Memory B cell (primary cell): ENCODE data around the gene TCHH.
A peak's percentile ranks its signal among the peaks of the same experiment; 100 is the strongest.
"Not testable (repeated sequence)": the region's sequence is repeated elsewhere in the genome, so short reads cannot be mapped to it uniquely, and the experiment has no call there.

Experiments
- ATAC-seq: fragments of 150-1000 bp; cut with Tn5 transposase; 2 replicates; pipeline ENCODE4 v1.10.0; 2021; ENCODE audit warnings: low read depth, mild to moderate bottlenecking, moderate library complexity
- DNase-seq, 2 donors: peaks; one replicate each; pipeline ENCODE4 v3.0.0; 2022; ENCODE audit warnings: low spot score in 2 of 2
- H3K27ac Mint-ChIP-seq: one replicate; pipeline ENCODE4 v1.8.0; 2022; ENCODE audit warnings: mild to moderate bottlenecking, moderate library complexity, mixed read lengths
- H3K27me3 Mint-ChIP-seq: one replicate; pipeline ENCODE4 v1.8.0; 2022; ENCODE audit warnings: mixed read lengths
- H3K36me3 Mint-ChIP-seq: one replicate; pipeline ENCODE4 v1.8.0; 2022; ENCODE audit warnings: mild to moderate bottlenecking, mixed read lengths
- H3K4me1 Mint-ChIP-seq: one replicate; pipeline ENCODE4 v1.8.0; 2022; ENCODE audit warnings: mixed read lengths
- H3K4me3 Mint-ChIP-seq: one replicate; pipeline ENCODE4 v1.8.0; 2022; ENCODE audit warnings: mild to moderate bottlenecking, moderate library complexity, mixed read lengths
- H3K9me3 Mint-ChIP-seq: one replicate; pipeline ENCODE4 v1.8.0; 2022; ENCODE audit warnings: mixed read lengths

TCHH gene

GRCh38 chr1:152115344-152115743 is at the start of gene TCHH:
TSS of gene TCHH (minus strand) at chr1:152115444. CDS start at chr1:152114080, 1,364 bp downstream.
- Mint-ChIP-seq H3K4me3 (no peak within 1 kb of the TSS), H3K4me1 (no peaks in the 10 kb centered on the region), H3K9me3 (no peaks in the 10 kb centered on the region), H3K27ac (no peak within 1 kb of the TSS), H3K36me3 (no peaks in the 10 kb centered on the region), H3K27me3 (peaks cover 15% of the 10 kb centered on the region)
- DNase-seq: no peak
- ATAC-seq: no peak

- Mint-ChIP-seq H3K36me3 (no peaks in the 10 kb centered on the region), H3K4me3 (no peak overlapping the region), H3K4me1 (peaks cover 18% of the 10 kb centered on the region), H3K27me3 (peaks cover 16% of the 10 kb centered on the region), H3K27ac (no peak overlapping the region), H3K9me3 (no peaks in the 10 kb centered on the region)
- ATAC-seq (no peak), DNase-seq (no peak)
These were observed 49.4 kb upstream of the TCHH start for GRCh38 chr1:152164517-152165136.

GRCh38 chr1:152162792-152163463 is 47.7 kb upstream of the TCHH start:
- peaks cover 18% of the 10 kb centered on the region for H3K4me1 Mint-ChIP-seq
- H3K4me3 Mint-ChIP-seq: no peak overlapping the region
- no peaks in the 10 kb centered on the region for H3K36me3 Mint-ChIP-seq
- DNase-seq (no peak), ATAC-seq (no peak)
- no peaks in the 10 kb centered on the region for H3K9me3 Mint-ChIP-seq
- H3K27ac Mint-ChIP-seq: no peak overlapping the region
- H3K27me3 Mint-ChIP-seq: peaks cover 15% of the 10 kb centered on the region

GRCh38 chr1:152160576-152160975 is 45.3 kb upstream of the TCHH start:
- Mint-ChIP-seq H3K36me3 (no peaks in the 10 kb centered on the region), H3K27ac (no peak overlapping the region)
- peak; percentile 49 for ATAC-seq

GRCh38 chr1:152159144-152159543 is 43.9 kb upstream of the TCHH start, which contains the start of gene RPTN:
TSS of gene RPTN (minus strand) at chr1:152159228. CDS start at chr1:152157889, 1,339 bp downstream.
- Mint-ChIP-seq H3K27me3 (peaks cover 11% of the 10 kb centered on the region), H3K4me1 (peaks cover 7% of the 10 kb centered on the region), H3K27ac (no peak within 1 kb of the TSS), H3K9me3 (no peaks in the 10 kb centered on the region), H3K4me3 (no peak within 1 kb of the TSS), H3K36me3 (no peaks in the 10 kb centered on the region)
- DNase-seq: no peak
- ATAC-seq: no peak

More at GRCh38 chr1:152160576-152160975, 45.3 kb upstream of the TCHH start:
- Mint-ChIP-seq H3K4me1 (peaks cover 9% of the 10 kb centered on the region), H3K27me3 (peaks cover 9% of the 10 kb centered on the region), H3K9me3 (no peaks in the 10 kb centered on the region), H3K4me3 (no peak overlapping the region)
- DNase-seq: no peak

- H3K9me3 Mint-ChIP-seq: peaks cover 2% of the 10 kb centered on the region
- H3K4me3 Mint-ChIP-seq: no peak overlapping the region
- H3K4me1 Mint-ChIP-seq: no peaks in the 10 kb centered on the region
- ATAC-seq (no peak), DNase-seq (no peak)
- H3K36me3 Mint-ChIP-seq: no peaks in the 10 kb centered on the region
- peaks cover 22% of the 10 kb centered on the region for H3K27me3 Mint-ChIP-seq
- no peak overlapping the region for H3K27ac Mint-ChIP-seq
These were observed 38.8 kb upstream of the TCHH start for GRCh38 chr1:152153996-152154395.

- H3K27me3 Mint-ChIP-seq: peaks cover 20% of the 10 kb centered on the region
- H3K9me3 Mint-ChIP-seq: peaks cover 11% of the 10 kb centered on the region
- no peaks in the 10 kb centered on the region for H3K36me3 Mint-ChIP-seq
- no peaks in the 10 kb centered on the region for H3K4me1 Mint-ChIP-seq
- DNase-seq (no peak), ATAC-seq (no peak)
- H3K27ac Mint-ChIP-seq: no peak overlapping the region
- H3K4me3 Mint-ChIP-seq: no peak overlapping the region
These were observed 36.4 kb upstream of the TCHH start for GRCh38 chr1:152151646-152152045.

- Mint-ChIP-seq H3K36me3 (peaks cover 5% of the 10 kb centered on the region), H3K27ac (no peak overlapping the region), H3K9me3 (peaks cover 16% of the 10 kb centered on the region), H3K4me3 (no peak overlapping the region), H3K4me1 (no peaks in the 10 kb centered on the region), H3K27me3 (peaks cover 20% of the 10 kb centered on the region)
- ATAC-seq (no peak), DNase-seq (no peak)
These were observed 33.7 kb upstream of the TCHH start for GRCh38 chr1:152148981-152149380.

GRCh38 chr1:152148051-152148450 is 32.8 kb upstream of the TCHH start:
- H3K36me3 Mint-ChIP-seq: peaks cover 5% of the 10 kb centered on the region
- no peak for ATAC-seq
- H3K4me1 Mint-ChIP-seq: no peaks in the 10 kb centered on the region
- H3K4me3 Mint-ChIP-seq: no peak overlapping the region
- H3K9me3 Mint-ChIP-seq: peaks cover 16% of the 10 kb centered on the region
- peaks cover 22% of the 10 kb centered on the region for H3K27me3 Mint-ChIP-seq
- no peak overlapping the region for H3K27ac Mint-ChIP-seq
- DNase-seq: no peak

- H3K9me3 Mint-ChIP-seq: peaks cover 16% of the 10 kb centered on the region
- DNase-seq (no peak), ATAC-seq (no peak)
- H3K27ac Mint-ChIP-seq: no peak overlapping the region
- no peaks in the 10 kb centered on the region for H3K4me1 Mint-ChIP-seq
- no peak overlapping the region for H3K4me3 Mint-ChIP-seq
- peaks cover 12% of the 10 kb centered on the region for H3K27me3 Mint-ChIP-seq
- peaks cover 5% of the 10 kb centered on the region for H3K36me3 Mint-ChIP-seq
These were observed 30.5 kb upstream of the TCHH start for GRCh38 chr1:152145769-152146168.

- not testable (repeated sequence) for H3K4me3 Mint-ChIP-seq, H3K36me3 Mint-ChIP-seq, H3K4me1 Mint-ChIP-seq, DNase-seq, ATAC-seq, H3K27ac Mint-ChIP-seq
- Mint-ChIP-seq H3K27me3 (peaks cover 11% of the 10 kb centered on the region), H3K9me3 (peaks cover 16% of the 10 kb centered on the region)
These were observed 29.5 kb upstream of the TCHH start for GRCh38 chr1:152144674-152145183.

- no peak for DNase-seq
- Mint-ChIP-seq H3K27ac (no peak overlapping the region), H3K9me3 (peaks cover 8% of the 10 kb centered on the region), H3K4me1 (no peaks in the 10 kb centered on the region), H3K27me3 (peaks cover 15% of the 10 kb centered on the region), H3K4me3 (no peak overlapping the region), H3K36me3 (peaks cover 5% of the 10 kb centered on the region)
- no peak for ATAC-seq
These were observed 28.1 kb upstream of the TCHH start for GRCh38 chr1:152143150-152143887.

GRCh38 chr1:152141971-152142584 is 26.8 kb upstream of the TCHH start:
- ATAC-seq (no peak), DNase-seq (no peak)
- Mint-ChIP-seq H3K9me3 (peaks cover 7% of the 10 kb centered on the region), H3K4me1 (no peaks in the 10 kb centered on the region), H3K4me3 (no peak overlapping the region), H3K27me3 (peaks cover 15% of the 10 kb centered on the region), H3K36me3 (peaks cover 5% of the 10 kb centered on the region), H3K27ac (no peak overlapping the region)

- DNase-seq (no peak), ATAC-seq (no peak)
- Mint-ChIP-seq H3K36me3 (no peaks in the 10 kb centered on the region), H3K27me3 (peaks cover 6% of the 10 kb centered on the region), H3K27ac (no peak overlapping the region), H3K4me3 (no peak overlapping the region), H3K4me1 (no peaks in the 10 kb centered on the region), H3K9me3 (peaks cover 6% of the 10 kb centered on the region)
These were observed 22.0 kb upstream of the TCHH start for GRCh38 chr1:152137215-152137614.
